GM21367 (cell line): ENCODE data around the gene LEAP2.
"Not testable (repeated sequence)": the region's sequence is repeated elsewhere in the genome, so short reads cannot be mapped to it uniquely, and the experiment has no call there.

ENCODE experiments used
- ATAC-seq: cut with Tn5 transposase; IDR thresholded peaks from one replicate; pipeline ENCODE4 v1.9.1; 2021; ENCODE audit not compliant: unreplicated experiment

LEAP2 gene

DNA sequence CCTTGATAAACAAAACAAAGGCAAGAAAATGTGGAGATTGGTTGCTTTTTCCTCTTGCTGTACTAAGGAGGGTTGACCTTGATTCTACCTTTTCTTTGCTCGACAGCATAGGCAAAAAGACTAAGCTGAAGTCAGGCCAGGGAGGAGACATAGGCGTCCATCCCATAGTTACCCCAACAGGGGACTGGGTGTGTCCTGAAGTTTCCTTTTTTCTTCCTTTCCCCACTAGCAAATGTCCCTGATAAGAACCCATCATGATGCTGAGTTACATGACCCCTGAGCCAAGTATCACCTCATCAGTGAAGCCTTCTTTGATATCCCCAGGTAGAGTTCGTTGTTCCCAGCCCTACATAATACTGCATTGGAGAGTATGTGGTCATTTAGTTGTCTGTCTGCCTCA lies 33.2 kb upstream of the LEAP2 start:
- ATAC-seq, result no peak

DNA sequence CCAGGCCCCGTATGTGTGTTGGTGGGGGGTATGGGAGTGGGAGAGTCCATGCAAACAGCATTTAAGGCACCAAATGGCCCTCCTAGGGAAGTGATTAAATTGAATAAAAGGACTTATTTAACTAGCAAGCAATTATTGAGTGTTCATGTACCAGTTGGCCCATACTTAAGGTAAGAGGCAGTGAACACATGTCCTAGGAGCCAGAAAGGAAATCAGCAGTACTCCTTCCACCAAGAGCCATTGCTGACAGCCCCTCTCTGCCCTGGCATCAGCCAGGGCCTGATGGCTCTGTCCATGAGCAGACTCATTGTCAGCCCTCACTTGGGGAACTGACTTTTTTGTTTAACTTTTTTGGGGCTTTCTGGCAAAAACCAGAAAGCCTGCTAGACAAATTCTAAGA lies 32.6 kb upstream of the LEAP2 start:
- ATAC-seq, result no peak

DNA sequence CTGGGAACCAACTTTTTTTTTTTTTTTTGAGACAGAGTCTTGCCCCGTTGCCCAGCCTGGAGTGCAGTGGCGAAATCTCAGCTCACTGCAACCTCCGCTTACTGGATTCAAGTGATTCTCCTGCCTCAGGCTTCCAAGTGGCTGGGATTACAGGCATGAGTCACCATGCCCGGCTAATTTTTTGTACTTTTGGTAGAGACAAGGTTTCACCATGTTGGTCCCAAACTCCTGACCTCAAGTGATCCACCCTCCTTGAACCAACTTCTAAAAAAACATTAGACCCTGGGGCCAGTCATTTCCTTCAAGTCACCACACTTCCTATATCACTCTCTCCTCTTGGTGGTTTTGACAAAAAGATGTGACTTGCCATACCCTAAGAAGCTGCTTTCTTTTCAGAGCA lies 32.2 kb upstream of the LEAP2 start:
- ATAC-seq, result no peak

DNA sequence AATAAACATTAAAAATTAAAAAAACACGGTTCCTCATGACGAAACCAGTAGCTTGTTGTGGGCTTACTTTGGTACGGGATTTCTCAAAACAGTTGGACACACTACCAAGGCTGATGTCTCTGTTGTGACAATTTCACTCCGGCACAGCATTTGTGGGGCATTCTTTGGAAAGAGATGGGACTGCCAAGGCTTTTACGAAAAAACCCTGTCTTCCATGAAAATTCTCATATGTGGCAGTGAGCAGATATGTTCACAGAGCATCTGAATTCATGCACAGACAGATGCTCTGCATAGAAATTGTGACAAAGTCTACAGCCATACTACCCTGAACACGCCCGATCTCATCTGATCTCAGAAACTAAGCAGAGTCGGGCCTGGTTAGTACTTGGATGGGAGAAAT lies 25.2 kb upstream of the LEAP2 start:
- ATAC-seq, result no peak

DNA sequence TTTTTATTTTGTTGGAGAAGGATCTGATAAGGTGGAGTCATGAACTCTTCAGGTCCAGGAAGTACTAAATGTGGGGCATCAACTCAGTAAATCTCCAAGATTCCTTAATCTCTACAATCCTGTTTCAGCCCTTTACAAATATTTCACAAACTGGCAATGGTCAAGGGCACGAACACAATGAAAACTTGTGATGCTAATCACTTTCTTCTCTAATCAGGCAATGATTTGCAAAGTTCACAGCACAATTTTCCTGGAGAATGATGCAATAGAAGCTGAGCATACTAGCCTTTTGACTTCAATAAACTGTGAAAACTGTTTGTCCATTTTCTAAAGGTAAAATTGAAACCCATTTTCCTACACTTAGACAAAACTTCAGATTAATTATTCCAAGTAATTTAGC lies 24.1 kb upstream of the LEAP2 start:
- ATAC-seq, result no peak

DNA sequence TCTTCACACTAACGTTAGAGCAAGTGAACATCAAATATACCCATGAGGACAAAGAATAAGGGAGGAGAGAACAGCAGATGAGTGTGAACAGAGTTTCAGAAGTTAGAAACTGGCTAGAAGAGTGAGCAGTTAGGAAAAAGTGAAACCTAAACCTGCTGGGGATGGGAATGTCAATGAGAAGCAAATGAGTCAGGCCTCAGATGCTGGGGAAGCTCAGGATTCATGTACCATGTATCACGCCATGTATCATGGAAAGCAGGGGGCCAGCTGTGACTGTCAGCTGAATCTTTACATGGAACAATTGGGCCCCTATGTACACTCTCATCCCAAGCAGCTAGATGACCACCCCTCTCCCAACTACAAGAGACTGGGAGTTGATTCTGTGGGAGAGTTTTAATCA lies 23.4 kb upstream of the LEAP2 start:
- ATAC-seq, result no peak

DNA sequence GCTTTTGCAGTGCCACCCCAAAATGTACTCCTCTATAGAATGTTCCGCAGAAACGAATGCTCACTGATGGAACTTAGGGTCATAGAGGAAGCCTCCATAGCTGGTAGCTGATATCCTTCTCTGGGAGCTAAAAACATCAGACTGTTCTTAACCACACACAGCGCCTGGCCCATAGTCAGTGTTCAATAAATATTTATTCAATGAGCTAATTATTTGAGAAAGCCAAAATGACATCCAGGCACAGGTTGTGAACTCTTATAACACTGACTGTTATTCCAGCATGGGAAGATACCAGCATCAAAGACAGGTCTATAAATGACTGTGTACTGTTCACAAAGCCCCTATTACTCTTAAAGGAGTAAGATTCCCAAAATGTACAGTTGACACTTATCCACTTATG lies 20.1 kb upstream of the LEAP2 start:
- no peak for ATAC-seq

DNA sequence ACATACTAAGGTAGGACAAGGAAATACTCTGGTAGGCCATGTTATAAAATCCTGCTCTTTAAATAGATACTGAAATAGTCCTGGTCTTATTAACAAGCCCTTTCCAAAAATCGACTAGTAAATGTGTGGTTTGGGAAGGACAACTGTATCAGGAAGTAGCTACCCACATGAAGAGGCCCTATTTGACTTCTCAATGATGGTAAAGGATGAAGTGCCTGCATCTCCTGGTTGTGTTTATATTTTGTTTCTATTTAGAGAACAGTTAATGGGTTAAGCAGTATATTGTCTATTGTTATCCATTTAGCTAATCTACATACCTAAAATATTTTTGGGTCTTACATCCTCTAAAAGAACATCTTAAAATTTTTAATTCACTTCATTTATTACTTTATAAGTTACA lies 19.7 kb upstream of the LEAP2 start:
- ATAC-seq, result no peak

DNA sequence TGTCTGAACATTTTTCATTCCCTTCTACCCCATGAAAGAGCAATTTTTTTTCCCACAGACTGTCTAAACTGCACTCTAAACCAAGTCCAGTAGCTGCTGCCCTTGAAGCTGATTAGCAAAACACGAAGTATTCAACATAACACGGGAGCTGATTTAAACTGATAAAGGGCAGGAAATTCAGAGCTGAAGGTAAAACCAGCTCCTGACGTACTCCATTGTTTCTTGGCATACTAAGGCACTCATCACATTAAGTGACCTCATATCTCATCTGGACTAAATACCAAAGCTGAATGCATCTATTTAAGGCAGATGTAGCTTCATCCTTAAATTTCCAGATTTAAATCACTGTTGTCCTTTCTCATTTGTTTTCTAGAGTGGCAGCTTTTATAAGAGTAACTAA lies 19.2 kb upstream of the LEAP2 start:
- ATAC-seq, result no peak

DNA sequence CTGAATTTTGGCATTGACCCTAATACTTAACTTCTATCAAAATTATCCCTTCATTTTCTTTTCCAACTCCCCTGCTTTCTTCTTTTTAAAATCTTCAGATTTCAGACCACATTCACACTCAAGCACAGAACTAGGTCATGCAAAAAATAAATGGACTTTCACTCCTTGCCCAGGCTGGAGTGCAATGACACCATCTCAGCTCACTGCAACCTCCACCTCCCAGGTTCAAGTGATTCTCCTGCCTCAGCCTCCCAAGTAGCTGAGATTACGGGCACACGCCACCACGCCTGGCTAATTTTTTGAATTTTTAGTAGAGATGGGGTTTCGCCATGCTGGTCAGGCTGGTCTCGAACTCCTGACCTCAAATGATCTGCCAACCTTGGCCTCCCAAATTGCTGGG lies 18.5 kb upstream of the LEAP2 start:
- not testable (repeated sequence) for ATAC-seq

DNA sequence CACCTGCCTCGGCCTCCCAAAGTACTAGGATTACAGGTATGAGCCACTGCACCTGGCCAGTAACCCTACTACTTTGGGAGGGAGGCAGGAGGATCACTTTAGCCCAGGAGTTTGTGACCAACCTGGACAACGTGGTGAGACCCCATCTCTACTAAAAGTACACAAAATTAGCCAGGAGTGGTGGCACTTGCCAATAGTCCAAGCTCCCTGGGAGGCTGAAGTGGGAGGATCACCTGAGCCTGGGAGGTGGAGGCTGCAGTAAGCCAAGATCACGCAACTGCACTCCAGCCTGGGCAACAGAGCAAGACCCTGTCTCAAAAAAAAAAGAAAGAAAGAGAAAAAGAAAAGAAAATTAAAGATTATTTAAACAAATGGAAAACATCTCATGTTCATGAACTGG lies 17.5 kb upstream of the LEAP2 start:
- ATAC-seq, result no peak

DNA sequence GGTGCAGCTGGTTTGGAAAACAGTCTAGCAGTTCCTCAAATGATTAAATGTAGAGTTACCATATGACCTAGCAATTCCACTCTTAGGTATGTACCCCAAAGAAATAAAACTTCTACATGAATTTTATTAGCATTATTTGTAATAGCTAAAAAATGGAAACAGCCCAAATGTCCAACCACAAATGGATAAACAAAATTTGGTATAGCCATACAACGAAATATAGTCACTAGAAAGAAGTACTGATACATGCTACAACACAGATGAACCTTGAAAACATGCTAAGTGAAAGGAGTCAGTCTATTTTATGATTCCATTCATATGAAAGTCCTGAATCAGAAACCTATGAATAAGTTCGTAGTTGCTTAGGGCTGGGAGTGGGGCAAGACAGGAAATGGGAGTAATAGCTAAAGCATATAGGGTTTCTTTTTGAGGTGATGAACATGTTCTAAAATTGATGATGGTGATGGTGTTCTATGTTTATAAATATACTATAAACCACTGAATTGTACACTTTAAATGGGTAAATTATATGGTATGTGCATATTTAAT lies 13.5 kb upstream of the LEAP2 start:
- ATAC-seq, result no peak

DNA sequence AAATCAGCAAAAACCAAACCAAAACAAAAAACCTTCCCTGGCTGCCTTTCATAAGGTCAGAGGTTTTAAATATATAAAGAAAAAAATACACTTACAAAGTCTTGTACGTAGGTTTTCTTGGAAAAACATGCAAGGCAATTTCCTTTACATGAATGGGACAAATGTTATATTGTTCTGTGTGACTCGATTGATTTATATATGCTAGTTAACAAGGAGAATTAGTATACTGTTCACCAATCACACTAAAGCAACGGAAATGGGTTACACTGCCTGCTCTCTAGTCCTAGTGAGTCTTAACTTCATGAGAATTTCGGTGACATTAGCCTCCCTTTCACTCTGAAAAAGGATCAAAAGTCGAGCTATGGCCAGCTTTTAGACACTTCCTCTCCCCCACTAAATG lies 12.7 kb upstream of the LEAP2 start:
- no peak for ATAC-seq

DNA sequence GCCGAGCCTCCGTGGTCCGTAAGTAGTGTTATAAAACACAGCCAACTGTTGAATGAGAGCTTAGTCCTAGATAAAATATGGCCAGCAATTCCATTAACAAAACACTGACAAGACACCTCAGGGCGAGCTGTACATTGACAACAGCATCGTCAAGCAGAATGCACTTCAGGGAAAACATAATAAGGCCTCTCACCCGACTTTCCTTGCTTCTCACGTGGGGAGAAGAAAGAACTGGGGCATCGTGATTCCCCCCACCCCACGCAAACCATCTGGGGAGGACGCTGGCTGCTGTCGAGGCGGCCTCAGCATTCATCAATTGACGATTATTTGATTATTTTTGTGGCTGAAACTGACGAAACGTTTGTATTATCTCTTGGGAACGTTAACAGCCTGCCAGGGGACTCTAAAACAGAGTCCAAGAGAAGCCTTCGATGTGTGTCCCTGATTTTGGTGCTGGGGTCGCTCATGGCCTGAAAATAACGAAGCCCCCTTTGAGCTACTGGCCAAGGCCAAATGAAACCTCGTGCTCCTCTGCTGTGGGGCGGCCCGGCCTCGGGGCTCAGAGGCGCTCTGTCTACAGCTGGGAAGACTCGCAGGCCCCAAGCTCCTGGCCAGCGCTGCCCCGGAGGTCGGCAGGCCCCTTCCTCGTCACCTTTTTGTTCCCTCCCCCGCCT lies 7.7 kb upstream of the LEAP2 start:
- peak; percentile 8 for ATAC-seq

DNA sequence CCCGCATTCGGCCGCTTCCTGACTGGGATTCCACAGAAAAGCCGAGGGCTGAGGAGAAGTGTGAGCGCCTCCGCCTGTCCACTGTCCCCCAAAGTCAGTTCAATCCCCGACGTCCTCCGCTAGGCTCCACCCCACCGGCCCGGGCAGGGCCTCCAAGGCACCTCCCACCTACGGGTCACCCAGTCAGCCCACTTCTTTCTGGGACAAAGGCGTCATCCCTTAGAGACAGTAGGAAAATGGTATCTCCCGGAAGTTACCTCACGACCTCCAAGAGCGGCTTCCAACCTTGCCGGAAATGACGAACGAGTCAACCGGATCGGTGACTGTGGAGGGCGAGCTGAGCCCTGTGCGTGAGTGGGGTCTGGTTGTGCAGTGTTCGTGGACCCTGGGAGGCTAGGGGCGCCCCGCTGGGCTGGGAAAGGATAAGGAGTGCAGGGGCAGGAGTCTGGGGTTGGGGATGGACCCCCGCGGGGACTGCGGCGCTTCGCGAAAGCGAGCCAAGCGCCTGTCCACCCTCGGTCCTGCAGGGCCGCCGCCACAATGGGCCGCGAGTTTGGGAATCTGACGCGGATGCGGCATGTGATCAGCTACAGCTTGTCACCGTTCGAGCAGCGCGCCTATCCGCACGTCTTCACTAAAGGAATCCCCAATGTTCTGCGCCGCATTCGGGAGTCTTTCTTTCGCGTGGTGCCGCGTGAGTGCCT lies 7.0 kb upstream of the LEAP2 start, which contains the start of the genes GDF9 and UQCRQ:
GDF9 (minus strand) TSS at position 128 of the 704 bp plus-strand sequence. CDS start 1,936 bp downstream, outside the sequence.
UQCRQ (plus strand) TSS at position 301 of the 704 bp plus-strand sequence; CDS start at position 541, 240 bp downstream.
- ATAC-seq, result peak; percentile 97

DNA sequence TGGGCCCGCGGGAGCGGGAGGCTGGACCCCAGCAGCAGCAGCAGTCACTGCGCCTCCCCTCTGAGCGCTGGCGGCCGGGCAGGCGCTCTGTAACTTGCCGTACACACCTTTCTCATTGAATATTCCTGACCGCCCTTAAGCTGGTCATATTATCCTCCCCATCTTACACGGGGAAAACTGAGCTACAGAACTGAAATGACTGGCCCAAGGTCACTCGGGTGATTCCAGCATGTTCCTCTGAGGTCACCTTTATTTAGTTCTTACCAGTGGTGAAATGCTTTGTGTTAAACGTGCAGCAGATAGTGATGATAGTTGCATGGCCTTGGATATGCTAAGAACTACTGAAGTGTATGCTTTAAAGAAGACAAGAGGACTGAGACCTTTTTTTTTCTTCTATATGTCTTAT lies 6.4 kb upstream of the LEAP2 start:
- no peak for ATAC-seq

DNA sequence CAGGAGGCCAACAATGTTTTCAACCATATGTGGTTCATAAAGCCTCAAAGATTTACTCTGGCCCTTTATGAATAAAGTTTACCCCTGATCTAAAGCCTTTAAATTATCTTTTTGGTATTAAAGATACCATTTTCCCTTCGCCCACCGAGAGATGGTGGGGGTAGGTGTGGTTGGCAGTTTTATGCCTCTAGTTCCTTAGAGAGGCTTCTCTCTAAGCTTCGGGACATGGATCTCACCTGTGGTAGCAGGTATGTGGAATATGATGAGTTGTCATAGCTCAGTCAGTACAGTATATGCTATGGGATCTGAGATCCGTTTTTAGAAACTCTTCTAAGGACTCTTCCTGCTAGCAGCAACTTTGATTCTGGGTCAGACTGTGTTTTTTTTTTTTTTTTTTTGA lies 4.7 kb upstream of the LEAP2 start:
- ATAC-seq, result no peak

DNA sequence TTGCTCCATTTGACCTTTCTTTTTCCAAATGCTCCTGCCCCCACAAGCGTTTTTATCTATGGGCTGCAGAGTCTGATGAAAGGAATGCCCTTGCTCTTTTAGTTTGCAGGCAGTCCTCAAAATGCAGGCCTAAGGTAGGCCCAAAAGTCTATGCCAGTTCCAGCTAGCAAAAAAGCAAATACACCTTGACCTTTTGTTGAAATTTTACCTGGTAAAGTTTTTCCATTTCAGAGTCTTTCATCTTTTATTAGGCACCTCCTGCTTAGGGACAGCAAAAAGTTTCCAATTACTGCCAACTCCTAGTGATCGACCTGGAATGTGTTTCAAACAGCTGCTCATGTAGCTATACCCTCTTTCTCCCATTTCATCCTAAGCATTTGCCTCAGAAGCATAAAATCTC lies 2.7 kb upstream of the LEAP2 start:
- ATAC-seq, result no peak

DNA sequence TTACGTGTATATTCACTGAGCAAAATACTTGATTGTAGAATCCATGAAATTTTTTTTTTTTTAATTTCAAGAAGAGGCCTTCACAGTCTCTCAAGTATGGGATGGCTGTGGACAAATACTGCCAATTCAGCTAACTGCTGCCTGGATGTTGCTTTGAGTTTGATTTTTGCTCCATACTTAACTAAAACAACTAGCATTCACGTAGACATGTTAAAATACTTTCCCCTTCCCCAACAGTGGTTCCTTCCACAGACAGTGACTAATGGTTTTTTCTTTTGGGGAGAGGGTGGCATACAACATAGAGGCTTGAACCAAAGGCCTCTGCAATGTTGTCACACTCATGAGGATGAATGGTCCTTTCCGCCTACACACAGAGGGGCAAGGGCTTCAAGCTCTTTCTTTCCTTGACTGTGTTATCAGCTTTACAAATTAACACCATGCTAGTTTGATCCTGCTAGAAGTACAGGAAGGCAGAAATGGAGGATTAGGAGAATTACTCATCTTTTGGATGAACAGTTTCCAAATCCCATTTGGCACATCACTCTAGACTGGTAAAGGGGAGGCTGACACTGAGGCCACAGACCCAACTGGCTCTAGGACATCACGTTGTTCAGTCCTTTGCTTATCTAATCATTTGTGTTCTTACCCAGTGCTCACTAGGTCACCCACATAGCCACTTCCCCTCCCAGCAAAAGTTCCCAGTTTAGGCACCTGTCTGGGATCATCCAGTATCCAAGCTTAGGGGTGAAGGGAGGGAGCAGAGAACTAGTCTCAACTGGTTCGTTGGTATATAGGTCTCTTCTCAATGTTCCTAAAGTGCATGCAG lies 1.8 kb upstream of the LEAP2 start:
- ATAC-seq, result no peak

DNA sequence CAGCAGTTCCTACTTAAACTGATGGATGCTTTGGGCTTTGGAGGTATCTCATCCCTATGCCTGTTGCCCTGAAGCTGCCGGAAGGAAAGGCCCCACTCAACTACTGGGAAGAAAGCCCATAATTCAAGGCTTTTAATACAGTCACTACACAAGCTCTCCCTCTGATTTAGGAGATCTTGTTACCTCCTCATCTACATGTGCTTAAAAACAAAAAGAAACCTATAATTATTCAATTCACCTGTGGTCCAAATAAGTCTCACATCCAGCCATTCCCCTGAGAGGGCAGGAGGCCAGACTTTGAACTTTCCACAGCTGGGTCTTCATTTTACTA lies 715 bp upstream of the LEAP2 start:
- no peak for ATAC-seq

DNA sequence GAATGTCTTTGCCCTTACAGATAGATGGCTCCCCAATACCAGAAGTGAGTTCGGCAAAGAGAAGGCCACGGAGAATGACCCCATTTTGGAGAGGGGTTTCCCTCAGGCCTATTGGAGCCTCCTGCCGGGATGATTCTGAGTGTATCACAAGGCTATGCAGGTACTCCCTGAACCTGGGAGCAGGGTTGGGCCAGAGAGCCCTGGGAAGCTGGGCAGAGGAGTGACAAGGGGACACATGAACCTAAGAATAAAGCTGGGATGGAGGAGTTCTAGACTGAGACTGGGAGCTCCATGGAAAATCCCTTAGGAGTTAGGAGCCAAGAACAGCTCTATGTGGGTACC lies 433 bp downstream of the LEAP2 start:
- ATAC-seq, result no peak
